HG02938 (cell line): Measurements from ENCODE around the gene KCNH1.

Experiments
- ATAC-seq: cut with Tn5 transposase; IDR thresholded peaks from one replicate; pipeline ENCODE4 v1.9.1; 2021; ENCODE audit warnings: mild to moderate bottlenecking, moderate library complexity; ENCODE audit not compliant: unreplicated experiment

The KCNH1 gene

GRCh38 chr1:210817385-210818275 lies 316.3 kb downstream of the KCNH1 start:
- no peak for ATAC-seq

GRCh38 chr1:210815641-210816550 lies 318.1 kb downstream of the KCNH1 start:
- ATAC-seq: no peak

- ATAC-seq: no peak
Measured at GRCh38 chr1:210814382-210815123, 319.4 kb downstream of the KCNH1 start.

GRCh38 chr1:210801501-210801900 lies 332.4 kb downstream of the KCNH1 start:
- ATAC-seq: no peak

GRCh38 chr1:210800756-210801155 lies 333.2 kb downstream of the KCNH1 start:
- ATAC-seq: no peak

- ATAC-seq: no peak
Measured at GRCh38 chr1:210800301-210800700, 333.6 kb downstream of the KCNH1 start.

- no peak for ATAC-seq
Measured at GRCh38 chr1:210797422-210797821, 336.5 kb downstream of the KCNH1 start.

- ATAC-seq: no peak
Measured at GRCh38 chr1:210796421-210796820, 337.5 kb downstream of the KCNH1 start.

GRCh38 chr1:210794445-210794844 lies 339.5 kb downstream of the KCNH1 start:
- ATAC-seq: no peak

GRCh38 chr1:210792250-210793102 lies 341.5 kb downstream of the KCNH1 start:
- ATAC-seq: no peak

GRCh38 chr1:210790196-210790595 lies 343.8 kb downstream of the KCNH1 start:
- ATAC-seq: no peak

- ATAC-seq: no peak
Measured at GRCh38 chr1:210787800-210788199, 346.1 kb downstream of the KCNH1 start.

GRCh38 chr1:210786546-210786945 lies 347.4 kb downstream of the KCNH1 start:
- no peak for ATAC-seq

- no peak for ATAC-seq
Measured at GRCh38 chr1:210783925-210784324, 350.0 kb downstream of the KCNH1 start.

- no peak for ATAC-seq
Measured at GRCh38 chr1:210781652-210782051, 352.3 kb downstream of the KCNH1 start.

- no peak for ATAC-seq
Measured at GRCh38 chr1:210779269-210779668, 354.7 kb downstream of the KCNH1 start.

GRCh38 chr1:210777914-210778313 lies 356.0 kb downstream of the KCNH1 start:
- ATAC-seq: peak; percentile 60

GRCh38 chr1:210776712-210777111 lies 357.2 kb downstream of the KCNH1 start:
- no peak for ATAC-seq

- no peak for ATAC-seq
Measured at GRCh38 chr1:210775289-210775688, 358.7 kb downstream of the KCNH1 start.

GRCh38 chr1:210773450-210773849 lies 360.5 kb downstream of the KCNH1 start:
- no peak for ATAC-seq
